ENCODE results near the gene VTI1A.
"Not testable (repeated sequence)": the region's sequence is repeated elsewhere in the genome, so short reads cannot be mapped to it uniquely, and the experiment has no call there.

Gene VTI1A

GRCh38 chr10:112855134-112855533, 408.1 kb downstream of the VTI1A start:
- no peak overlapping the region for H3K4me3 ChIP-seq (ENCODE audit: low read depth, low read length)
- no peak for DNase-seq (ENCODE audit: low read depth, low spot score)
- TF ChIP-seq CTCF (IDR thresholded peaks at IDR 0.05; ENCODE audit: low read depth, low read length), result no peak
- in situ Hi-C loops (cut with HindIII; ENCODE audit: low sequenced_read_pairs), result no loop called here

- no peak overlapping the region for H3K4me3 ChIP-seq (ENCODE audit: low read depth, low read length)
- no peak for DNase-seq (ENCODE audit: low read depth, low spot score)
- in situ Hi-C loops (cut with HindIII; ENCODE audit: low sequenced_read_pairs), result no loop called here
- TF ChIP-seq CTCF (IDR thresholded peaks at IDR 0.05; ENCODE audit: low read depth, low read length), result no peak
These were observed 410.5 kb downstream of the VTI1A start for GRCh38 chr10:112857493-112857892.

GRCh38 chr10:112858986-112859651, 412.1 kb downstream of the VTI1A start:
- no peak for DNase-seq (ENCODE audit: low read depth, low spot score)

GRCh38 chr10:112859793-112860192, 412.8 kb downstream of the VTI1A start:
- no peak for DNase-seq (ENCODE audit: low read depth, low spot score)
- TF ChIP-seq CTCF (IDR thresholded peaks at IDR 0.05; ENCODE audit: low read depth, low read length), result no peak
- in situ Hi-C loops (cut with HindIII; ENCODE audit: low sequenced_read_pairs), result no loop called here
- H3K4me3 ChIP-seq (ENCODE audit: low read depth, low read length), result no peak overlapping the region

More at GRCh38 chr10:112858986-112859651, 412.1 kb downstream of the VTI1A start:
- no peak for TF ChIP-seq CTCF (IDR thresholded peaks at IDR 0.05; ENCODE audit: low read depth, low read length)
- H3K4me3 ChIP-seq (ENCODE audit: low read depth, low read length), result no peak overlapping the region
- in situ Hi-C loops (cut with HindIII; ENCODE audit: low sequenced_read_pairs), result no loop called here

- in situ Hi-C loops (cut with HindIII; ENCODE audit: low sequenced_read_pairs); DNase-seq (ENCODE audit: low read depth, low spot score); H3K4me3 ChIP-seq (ENCODE audit: low read depth, low read length): not testable (repeated sequence)
These were observed 416.4 kb downstream of the VTI1A start for GRCh38 chr10:112863461-112863860.

Measured in astrocyte of the spinal cord (primary cell).